Esophagus squamous epithelium (tissue), 4 donors: ENCODE data around the gene THPO.

Experiments
- CTCF ChIP-seq, 6 experiments: fragments of 450-650 bp in 4 of 6; fragments of 200-600 bp in 2 of 6; sonication (generic) in 2 of 6; IDR thresholded peaks; one replicate each; pipeline ENCODE4 v1.5.1; 2016 to 2019; ENCODE audit warnings: antibody characterized with exemption in 6 of 6, mild to moderate bottlenecking in 4 of 6, moderate library complexity in 4 of 6
- POLR2A ChIP-seq, 4 donors: fragments of 450-650 bp; IDR thresholded peaks; one replicate each; pipeline ENCODE4 v1.6.1; 2017; ENCODE audit warnings: antibody characterized with exemption in 4 of 4, mild to moderate bottlenecking in 4 of 4, moderate library complexity in 3 of 4

- TF ChIP-seq CTCF (IDR thresholded peaks at IDR 0.05) (no peak), POLR2A (IDR thresholded peaks at IDR 0.05) (no peak)
Observed at GRCh38 chr3:184379358-184380184, 1.6 kb upstream of the THPO start, which contains the start of gene CHRD.
